Amniotic epithelial cell (primary cell): ENCODE measurements around the gene SENP6.
A peak's percentile ranks its signal among the peaks of the same experiment; 100 is the strongest.
"Not testable (repeated sequence)": the region's sequence is repeated elsewhere in the genome, so short reads cannot be mapped to it uniquely, and the experiment has no call there.

Experiments
- DNase-seq: peaks from one replicate; pipeline ENCODE4 v3.0.0-alpha.2; 2010; ENCODE audit warnings: low read depth

The SENP6 gene

GRCh38 chr6:75666592-75666991, 64.9 kb downstream of the SENP6 start:
- DNase-seq = no peak

DNA sequence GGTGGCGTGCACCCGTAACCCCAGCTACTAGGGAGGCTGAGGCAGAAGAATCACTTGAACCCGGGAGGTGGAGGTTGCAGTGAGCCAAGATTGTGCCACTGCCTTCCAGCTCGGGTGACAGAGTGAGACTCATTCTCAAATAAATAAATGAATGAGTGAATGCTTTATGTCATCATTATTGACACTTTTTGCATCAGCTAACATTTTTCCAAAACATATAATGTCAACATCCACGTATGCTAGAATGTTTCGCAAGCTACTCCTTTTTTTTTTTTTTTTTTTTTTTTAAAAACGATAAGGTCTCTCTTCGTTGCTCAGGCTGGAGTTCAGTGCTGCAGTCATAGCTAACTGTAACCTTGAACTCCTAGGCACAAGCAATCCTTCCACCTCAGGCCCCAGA, 72.2 kb downstream of the SENP6 start:
- peak; percentile 13 for DNase-seq

DNA sequence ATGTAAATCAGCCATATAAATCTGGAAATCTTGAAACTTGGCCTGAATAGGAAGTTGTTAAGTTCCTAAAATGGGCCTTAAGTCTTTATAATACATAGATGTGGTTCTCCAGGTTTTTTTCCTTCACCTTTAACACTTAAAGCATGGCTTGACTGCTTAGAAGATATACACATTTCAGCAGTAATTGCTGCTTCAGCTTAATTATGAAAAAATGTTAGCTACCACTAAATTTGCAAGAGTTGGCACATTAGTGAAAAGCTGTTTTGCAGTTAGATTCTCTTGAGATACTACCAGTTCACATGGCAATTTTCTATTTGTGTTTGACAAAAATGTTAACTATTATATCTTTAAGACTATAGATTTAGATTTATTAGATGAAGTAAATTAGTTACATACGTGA, 74.7 kb downstream of the SENP6 start:
- DNase-seq = no peak

- DNase-seq = not testable (repeated sequence)
Measured at GRCh38 chr6:75682548-75682947, 80.9 kb downstream of the SENP6 start.

- not testable (repeated sequence) for DNase-seq
Measured at GRCh38 chr6:75683005-75683404, 81.3 kb downstream of the SENP6 start.

DNA sequence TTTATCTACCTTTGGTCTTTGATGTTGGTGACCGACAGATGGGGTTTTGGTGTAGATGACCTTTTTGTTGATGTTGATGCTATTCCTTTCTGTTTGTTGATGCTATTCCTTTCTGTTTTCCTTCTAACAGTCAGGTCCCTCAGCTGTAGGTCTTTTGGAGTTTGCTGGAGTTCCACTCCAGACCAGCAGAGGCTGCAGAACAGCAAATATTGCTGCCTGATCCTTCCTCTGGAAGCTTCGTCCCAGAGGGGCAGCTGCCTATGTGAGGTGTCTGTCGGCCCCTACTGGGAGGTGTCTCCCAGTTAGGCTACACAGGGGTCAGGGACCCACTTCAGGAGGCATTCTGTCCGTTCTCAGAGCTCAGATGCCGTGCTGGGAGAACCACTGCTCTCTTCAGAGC, 85.9 kb downstream of the SENP6 start:
- DNase-seq = not testable (repeated sequence)

GRCh38 chr6:75687937-75688336, 86.3 kb downstream of the SENP6 start:
- peak; percentile 56 for DNase-seq

- DNase-seq = no peak
Measured at GRCh38 chr6:75689576-75689975, 87.9 kb downstream of the SENP6 start.

DNA sequence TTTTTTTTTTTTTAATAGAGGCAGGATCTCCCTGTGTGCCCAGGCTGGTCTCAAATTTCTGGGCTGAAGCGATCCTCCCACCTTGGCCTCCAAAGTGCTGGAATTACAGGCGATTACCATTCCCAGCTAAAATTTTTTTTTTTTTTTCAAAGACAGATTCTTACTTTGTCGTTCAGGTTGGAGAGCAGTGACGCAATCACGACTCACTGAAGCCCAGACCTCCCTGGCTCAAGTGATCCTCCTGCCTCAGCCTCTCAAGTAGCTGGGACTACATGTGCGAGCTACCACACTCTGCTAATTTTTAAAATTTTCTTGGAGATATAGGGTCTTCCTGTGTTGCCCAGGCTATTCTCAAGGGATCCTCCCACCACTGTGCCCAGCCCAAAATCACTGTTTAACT, 89.3 kb downstream of the SENP6 start:
- DNase-seq = peak; percentile 52

GRCh38 chr6:75693534-75693933, 91.9 kb downstream of the SENP6 start:
- peak; percentile 75 for DNase-seq

DNA sequence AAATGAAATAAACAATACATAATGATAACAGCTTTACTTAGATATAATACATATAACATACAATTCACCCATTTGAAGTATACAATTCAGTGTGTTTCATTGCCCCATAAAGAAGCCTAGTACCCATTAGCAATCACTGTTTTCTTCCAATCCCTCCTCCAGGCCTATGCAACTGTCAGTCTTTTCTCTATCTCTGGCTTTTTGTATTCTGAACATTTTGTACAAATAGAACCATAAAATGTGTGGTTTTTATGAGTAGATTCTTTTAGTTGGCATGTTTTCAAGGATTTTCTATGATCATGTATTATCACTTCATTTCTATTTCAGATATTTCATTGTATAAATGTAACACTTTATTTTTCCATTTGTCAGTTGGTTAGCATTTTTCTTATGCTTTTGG, 92.7 kb downstream of the SENP6 start:
- peak; percentile 58 for DNase-seq

DNA sequence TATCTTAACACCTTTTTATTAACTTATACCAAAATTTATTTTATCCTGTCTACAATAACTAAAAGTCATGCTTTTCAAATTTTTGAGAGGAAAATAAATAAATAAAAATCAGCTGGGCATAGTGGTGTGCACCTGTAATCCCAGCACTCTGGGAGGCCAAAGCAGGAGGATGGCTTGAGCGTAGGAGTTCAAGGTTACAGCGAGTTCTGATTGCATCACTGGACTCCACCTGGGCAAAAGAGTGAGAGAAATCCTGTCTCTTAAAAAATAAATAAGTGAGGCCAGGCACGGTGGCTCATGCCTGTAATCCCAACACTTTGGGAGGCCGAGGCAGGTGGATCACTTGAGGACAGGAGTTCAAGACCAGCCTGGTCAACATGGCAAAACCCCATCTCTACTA, 106.7 kb downstream of the SENP6 start:
- not testable (repeated sequence) for DNase-seq

GRCh38 chr6:75711173-75711572, 109.5 kb downstream of the SENP6 start:
- DNase-seq = no peak

- DNase-seq = no peak
Measured at GRCh38 chr6:75719133-75719532, 117.5 kb downstream of the SENP6 start.

- DNase-seq = no peak
Measured at GRCh38 chr6:75723382-75723781, 121.7 kb downstream of the SENP6 start.

DNA sequence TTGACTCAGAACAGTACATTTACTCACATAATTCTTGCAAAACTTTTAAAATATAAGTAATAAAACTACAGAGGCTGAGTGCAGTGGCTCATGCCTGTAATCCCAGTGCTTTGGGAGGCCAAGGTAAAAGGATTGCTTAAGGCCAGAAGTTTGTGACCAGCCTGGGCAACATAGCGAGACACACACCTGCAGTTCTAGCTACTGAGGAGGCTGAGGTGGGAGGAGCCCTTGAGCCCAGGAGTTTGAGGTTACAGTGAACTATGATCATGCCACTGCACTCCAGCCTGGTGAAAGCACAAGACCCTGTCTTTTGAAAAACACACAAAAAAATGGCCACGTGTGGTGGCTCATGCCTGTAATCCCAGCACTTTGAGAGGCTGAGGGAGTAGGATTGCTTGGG, 125.5 kb downstream of the SENP6 start:
- peak; percentile 10 for DNase-seq

DNA sequence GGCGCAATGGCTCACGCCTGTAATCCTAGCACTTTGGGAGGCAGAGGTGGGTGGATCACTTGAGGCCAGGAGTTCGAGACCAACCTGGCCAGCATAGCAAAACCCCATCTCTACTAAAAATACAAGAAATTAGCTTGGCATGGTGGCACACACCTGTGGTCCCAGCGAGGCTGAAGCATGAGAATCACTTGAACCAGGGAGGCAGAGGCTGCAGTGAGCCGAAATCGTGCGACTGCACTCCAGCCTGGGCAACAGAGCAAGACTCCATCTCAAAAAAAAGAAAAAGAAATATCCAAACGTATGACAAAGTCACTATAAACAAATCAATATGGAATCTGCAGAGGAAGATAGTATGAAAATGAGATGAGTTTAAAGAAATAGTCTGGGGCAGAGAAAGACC, 129.3 kb downstream of the SENP6 start:
- not testable (repeated sequence) for DNase-seq

DNA sequence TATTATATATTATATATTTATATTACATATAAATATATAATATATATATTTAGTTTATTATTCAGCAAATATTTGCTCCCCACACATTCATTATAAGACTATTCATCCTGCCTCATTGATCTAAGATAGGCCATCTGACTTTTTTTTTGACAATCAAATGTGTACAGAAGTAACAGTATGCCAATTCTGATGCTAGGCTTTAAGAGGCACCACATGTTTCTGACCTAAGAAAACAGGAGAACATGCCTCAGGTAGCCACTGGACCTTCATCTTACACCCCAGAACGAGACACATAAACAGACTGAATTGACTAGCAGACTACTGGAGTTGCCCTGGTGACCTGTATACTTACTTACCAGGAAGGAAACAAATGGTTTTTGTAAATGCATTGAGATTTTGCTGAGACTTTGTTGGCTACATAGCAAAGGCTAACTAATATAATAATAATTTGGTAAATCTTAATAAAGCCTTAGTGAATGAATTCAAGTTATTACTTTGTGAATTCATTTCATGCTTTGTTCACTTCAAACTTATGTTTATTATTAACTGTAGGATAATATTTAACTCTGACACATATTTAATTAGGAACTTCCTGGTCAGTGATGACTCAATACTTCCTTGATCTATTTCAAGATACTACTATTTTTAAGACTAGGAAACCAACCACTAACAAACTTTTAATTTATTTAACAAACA, 134.0 kb downstream of the SENP6 start:
- no peak for DNase-seq

DNA sequence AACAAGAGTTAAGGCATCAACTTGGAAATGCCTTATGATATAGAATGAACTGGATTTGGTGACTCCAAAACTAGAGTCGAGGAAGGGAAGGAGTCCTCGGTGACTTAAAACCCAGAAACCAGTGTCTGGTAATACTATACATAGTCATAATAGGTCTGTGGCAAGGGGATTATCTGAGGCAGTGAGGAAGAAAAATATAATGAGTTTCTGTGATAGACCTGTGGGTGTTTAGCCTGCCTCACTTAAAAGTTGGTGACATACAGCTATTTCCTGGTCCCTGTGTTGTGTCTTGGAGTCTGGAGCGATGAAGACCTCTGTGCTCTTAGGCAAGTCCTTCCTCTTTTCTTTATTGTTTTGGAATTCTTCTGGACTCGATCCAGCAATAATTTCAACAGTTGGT, 142.3 kb downstream of the SENP6 start:
- DNase-seq = no peak

DNA sequence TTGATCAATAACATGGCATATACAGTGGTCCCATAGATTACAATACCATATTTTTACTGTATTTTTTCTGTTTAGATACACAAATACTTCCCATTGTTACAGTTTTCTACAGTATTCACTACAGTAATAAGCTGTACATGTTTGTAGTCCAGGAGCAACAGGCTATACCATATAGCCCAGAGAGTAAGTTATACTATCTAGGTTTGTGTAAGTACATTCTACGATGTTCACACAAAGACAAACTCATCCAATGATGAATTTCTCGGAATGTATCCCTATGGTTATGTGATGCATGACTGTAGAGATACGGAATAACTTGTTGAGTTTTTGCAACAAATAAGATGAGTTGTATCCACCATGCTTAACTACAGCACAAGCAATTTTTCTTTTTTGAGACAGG, 143.7 kb downstream of the SENP6 start:
- DNase-seq = no peak

GRCh38 chr6:75746221-75746620, 144.5 kb downstream of the SENP6 start:
- no peak for DNase-seq

DNA sequence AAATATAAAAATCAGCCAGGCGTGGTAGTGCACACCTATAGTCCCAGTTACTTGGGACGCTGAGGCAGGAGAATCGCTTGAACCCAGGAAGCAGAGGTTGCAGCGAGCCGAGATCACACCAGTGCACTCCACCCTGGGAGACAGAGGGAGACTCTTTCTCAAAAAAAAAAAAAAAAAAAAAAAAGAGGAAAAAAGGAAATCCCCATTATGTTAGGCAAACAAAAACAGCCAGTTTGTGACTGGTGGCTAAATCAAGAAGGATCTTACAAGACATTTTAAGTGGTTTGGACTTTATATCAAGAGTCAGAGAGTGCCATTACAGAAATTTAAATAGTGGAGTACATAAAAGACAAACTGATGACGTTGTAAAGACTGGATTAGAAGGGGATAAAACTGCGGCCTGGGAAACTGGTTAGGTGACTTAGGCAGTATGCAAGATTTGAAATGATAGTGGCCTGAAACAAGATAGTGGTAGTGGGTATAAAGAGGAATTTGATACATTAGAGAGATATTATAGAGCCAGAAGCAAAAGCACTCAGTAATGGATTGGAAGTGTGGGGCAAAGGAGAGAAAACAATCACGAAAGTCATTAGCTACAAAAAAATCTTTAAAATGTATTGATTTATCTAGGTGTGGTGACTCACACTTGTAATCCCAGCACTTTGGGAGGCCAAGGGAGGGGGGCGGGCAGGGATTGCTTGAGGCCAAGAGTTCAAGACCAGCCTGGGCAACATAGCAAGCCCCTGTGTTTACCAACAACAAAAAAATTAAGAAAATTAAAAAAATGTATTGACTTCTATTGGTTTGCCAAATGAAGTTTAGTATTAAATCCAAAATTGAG, 145.7 kb downstream of the SENP6 start:
- no peak for DNase-seq

- DNase-seq = no peak
Measured at GRCh38 chr6:75748003-75748742, 146.5 kb downstream of the SENP6 start.
